OCI-LY1 (cell line): ENCODE measurements around the gene PNMT.

Experiments used
- H2AFZ ChIP-seq: fragments of 200-600 bp; sonication (generic), shearing (Covaris generic); 2 replicates; pipeline ENCODE4 v1.6.0; 2014; ENCODE audit warnings: antibody characterized with exemption, mild to moderate bottlenecking, low read length
- H3F3A ChIP-seq: fragments of 200-600 bp; sonication (generic), shearing (Covaris generic); 2 replicates; pipeline ENCODE4 v1.6.0; 2014; ENCODE audit warnings: mild to moderate bottlenecking, antibody characterized with exemption, low read length, moderate library complexity; ENCODE audit not compliant: insufficient read depth
- H3K27ac ChIP-seq: fragments of 200-600 bp; sonication (generic); 2 replicates; pipeline ENCODE4 v1.5.1; 2014; ENCODE audit warnings: low read length, mixed run types, mild to moderate bottlenecking, low read depth; ENCODE audit not compliant: poor library complexity, severe bottlenecking
- H3K27me3 ChIP-seq: fragments of 200-600 bp; sonication (generic); 2 replicates; pipeline ENCODE4 v1.6.0; 2014; ENCODE audit warnings: antibody characterized with exemption, mild to moderate bottlenecking, low read length, moderate library complexity; ENCODE audit not compliant: insufficient read depth
- H3K36me3 ChIP-seq: fragments of 200-600 bp; sonication (generic); 2 replicates; pipeline ENCODE4 v1.6.1; 2014; ENCODE audit warnings: mild to moderate bottlenecking, antibody characterized with exemption, low read length, moderate library complexity, mixed read lengths; ENCODE audit not compliant: insufficient read depth
- H3K4me1 ChIP-seq: fragments of 200-600 bp; sonication (generic); 2 replicates; pipeline ENCODE4 v1.5.1; 2014; ENCODE audit warnings: mild to moderate bottlenecking, low read length, moderate library complexity; ENCODE audit not compliant: insufficient read depth, severe bottlenecking
- H3K4me2 ChIP-seq: fragments of 200-600 bp; sonication (generic), shearing (Covaris generic); 2 replicates; pipeline ENCODE4 v1.6.1; 2014; ENCODE audit warnings: low read length
- H3K4me3 ChIP-seq: fragments of 200-600 bp; sonication (generic); 2 replicates; pipeline ENCODE4 v1.5.1; 2014; ENCODE audit warnings: low read length, low read depth, mild to moderate bottlenecking, mixed read lengths; ENCODE audit not compliant: poor library complexity, severe bottlenecking
- H3K79me2 ChIP-seq: fragments of 200-600 bp; shearing (Covaris generic); 2 replicates; pipeline ENCODE4 v1.6.1; 2016; ENCODE audit warnings: mixed run types, low read length, mixed read lengths; ENCODE audit not compliant: insufficient read depth
- H3K9ac ChIP-seq: fragments of 200-600 bp; sonication (generic), shearing (Covaris generic); 2 replicates; pipeline ENCODE4 v1.6.1; 2014; ENCODE audit warnings: mild to moderate bottlenecking, low read length, mixed read lengths
- H3K9me2 ChIP-seq: fragments of 200-600 bp; sonication (generic), shearing (Covaris generic); 2 replicates; pipeline ENCODE4 v1.6.1; 2014; ENCODE audit warnings: low read depth, mild to moderate bottlenecking, low read length, mixed read lengths
- H3K9me3 ChIP-seq: fragments of 200-600 bp; shearing (Covaris generic); 2 replicates; pipeline ENCODE4 v1.6.1; 2014; ENCODE audit warnings: low read length, mixed read lengths
- H4K20me1 ChIP-seq: fragments of 200-600 bp; sonication (generic), shearing (Covaris generic); 2 replicates; pipeline ENCODE4 v1.6.0; 2016; ENCODE audit warnings: mild to moderate bottlenecking, low read length; ENCODE audit not compliant: insufficient read depth
- CTCF ChIP-seq: fragments of 200-600 bp; sonication (generic), shearing (Covaris generic); IDR thresholded peaks from 2 replicates; pipeline ENCODE4 v1.5.1; 2017; ENCODE audit warnings: mild to moderate bottlenecking, antibody characterized with exemption, low read length, moderate library complexity, mixed read lengths
- EZH2 ChIP-seq: fragments of 200-600 bp; sonication (generic), shearing (Covaris generic); IDR thresholded peaks from 2 replicates; pipeline ENCODE4 v1.8.0; 2017; ENCODE audit warnings: borderline replicate concordance, mixed run types, mild to moderate bottlenecking, antibody characterized with exemption, low read length, moderate library complexity, mixed read lengths

PNMT gene

GRCh38 chr17:39705786-39706348 lies 37.6 kb downstream of the PNMT start:
- no peak overlapping the region for H3K4me2 ChIP-seq
- no peaks in the 10 kb centered on the region for H3K9me3 ChIP-seq
- no peak overlapping the region for H3K4me3 ChIP-seq
- H3K27me3 ChIP-seq: no peaks in the 10 kb centered on the region
- no peaks in the 10 kb centered on the region for H3F3A ChIP-seq
- no peaks in the 10 kb centered on the region for H3K9me2 ChIP-seq
- no peak overlapping the region for H2AFZ ChIP-seq
- H3K27ac ChIP-seq: no peak overlapping the region
- TF ChIP-seq EZH2 (no peak), CTCF (no peak)
- no peak overlapping the region for H3K9ac ChIP-seq
- H3K4me1 ChIP-seq: no peaks in the 10 kb centered on the region
- H3K36me3 ChIP-seq: no peaks in the 10 kb centered on the region
- no peaks in the 10 kb centered on the region for H4K20me1 ChIP-seq
- no peaks in the 10 kb centered on the region for H3K79me2 ChIP-seq

GRCh38 chr17:39706383-39706782 lies 38.1 kb downstream of the PNMT start:
- Histone ChIP-seq H3K9ac (no peak overlapping the region), H3K4me2 (no peak overlapping the region), H3K27ac (no peak overlapping the region)

GRCh38 chr17:39706921-39707337 lies 38.7 kb downstream of the PNMT start:
- Histone ChIP-seq H3K79me2 (no peaks in the 10 kb centered on the region), H3K9me3 (no peaks in the 10 kb centered on the region), H3K4me1 (no peaks in the 10 kb centered on the region), H4K20me1 (no peaks in the 10 kb centered on the region), H2AFZ (no peak overlapping the region), H3F3A (no peaks in the 10 kb centered on the region), H3K4me3 (no peak overlapping the region), H3K4me2 (no peak overlapping the region), H3K27me3 (no peaks in the 10 kb centered on the region), H3K9me2 (no peaks in the 10 kb centered on the region), H3K36me3 (no peaks in the 10 kb centered on the region), H3K9ac (no peak overlapping the region), H3K27ac (no peak overlapping the region)
- TF ChIP-seq CTCF (no peak), EZH2 (no peak)

More at GRCh38 chr17:39706383-39706782, 38.1 kb downstream of the PNMT start:
- Histone ChIP-seq H3K4me3 (no peak overlapping the region), H3K79me2 (no peaks in the 10 kb centered on the region), H3K9me2 (no peaks in the 10 kb centered on the region), H3K27me3 (no peaks in the 10 kb centered on the region), H3F3A (no peaks in the 10 kb centered on the region), H3K4me1 (no peaks in the 10 kb centered on the region), H3K36me3 (no peaks in the 10 kb centered on the region), H4K20me1 (no peaks in the 10 kb centered on the region), H3K9me3 (no peaks in the 10 kb centered on the region), H2AFZ (no peak overlapping the region)
- TF ChIP-seq EZH2: no peak
- no peak for TF ChIP-seq CTCF
